Measurements from ENCODE around the gene MMRN2.

- TF ChIP-seq BCL3 (IDR thresholded peaks at IDR 0.05): no peak
- no peak for TF ChIP-seq EP300 (IDR thresholded peaks at IDR 0.05)
- no peak for TF ChIP-seq JUNB (IDR thresholded peaks at IDR 0.05)
- TF ChIP-seq E2F6 (IDR thresholded peaks at IDR 0.05; ENCODE audit: borderline replicate concordance, low read depth): no peak
- no peak for TF ChIP-seq HDAC2 (IDR thresholded peaks at IDR 0.05)
- no peak for TF ChIP-seq CTCF (IDR thresholded peaks at IDR 0.05)
- TF ChIP-seq POLR2A (IDR thresholded peaks at IDR 0.05; ENCODE audit: low read length): no peak
- TF ChIP-seq CEBPB (IDR thresholded peaks at IDR 0.05): no peak
- no peak for TF ChIP-seq REST (IDR thresholded peaks at IDR 0.05)
- no peak for TF ChIP-seq SMC3 (IDR thresholded peaks at IDR 0.05)
- no peak for TF ChIP-seq CHD4 (IDR thresholded peaks at IDR 0.05; ENCODE audit: borderline replicate concordance)
- no peak for TF ChIP-seq RFX5 (IDR thresholded peaks at IDR 0.05)
Observed at GRCh38 chr10:86979296-86979818, 21.9 kb upstream of the MMRN2 start.
